SK-MEL-5 (cell line): ENCODE measurements around the gene NTM. TPM values are rescaled to one million over a fixed set of nuclear protein-coding genes. Genes with fewer than 3 reads are reported as not detected.

Experiments used
- DNase-seq: peaks from one replicate; pipeline ENCODE4 v3.0.0-alpha.2; 2016; ENCODE audit warnings: low read depth, low spot score
- in situ Hi-C: cut with HindIII; loops from 2 replicates; pipeline ENCODE4 v1.10.0; 2016; ENCODE audit warnings: low sequenced_read_pairs, high pct_unique_total_duplicates, low pct_unique_long_range_greater_than_20kb
- total RNA-seq: library from RNA; depleted of rRNA; stranded (reverse); fragments of >200 nt; shearing (Covaris generic); gene quantifications from 2 replicates; pipeline ENCODE4 v1.2.3, GENCODE V29; 2014

NTM gene
- total RNA-seq, 1 experiment from 2014 or later, result 0.95 TPM

DNA sequence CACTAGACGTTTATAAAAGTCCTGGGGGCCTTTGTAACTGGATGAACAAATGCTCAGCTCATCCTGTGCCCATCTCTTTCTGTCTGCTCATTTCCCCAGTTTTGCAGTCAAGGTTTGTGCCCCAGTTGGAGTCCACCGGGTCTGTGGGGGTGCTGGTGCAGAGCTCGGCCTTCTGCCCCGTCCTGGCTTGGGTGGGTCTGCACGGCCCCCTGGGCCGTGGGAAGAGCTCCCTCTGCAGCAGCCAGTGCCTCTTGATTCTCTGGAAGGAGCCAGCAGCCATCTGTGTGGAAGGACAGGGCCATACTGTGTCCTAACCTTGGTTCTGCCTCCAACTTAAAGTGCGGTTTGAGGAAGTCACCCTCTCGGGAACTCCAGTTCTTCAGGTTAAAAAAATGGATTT is 140.2 kb downstream of the NTM start:
- in situ Hi-C loops, result no loop called here
- no peak for DNase-seq

DNA sequence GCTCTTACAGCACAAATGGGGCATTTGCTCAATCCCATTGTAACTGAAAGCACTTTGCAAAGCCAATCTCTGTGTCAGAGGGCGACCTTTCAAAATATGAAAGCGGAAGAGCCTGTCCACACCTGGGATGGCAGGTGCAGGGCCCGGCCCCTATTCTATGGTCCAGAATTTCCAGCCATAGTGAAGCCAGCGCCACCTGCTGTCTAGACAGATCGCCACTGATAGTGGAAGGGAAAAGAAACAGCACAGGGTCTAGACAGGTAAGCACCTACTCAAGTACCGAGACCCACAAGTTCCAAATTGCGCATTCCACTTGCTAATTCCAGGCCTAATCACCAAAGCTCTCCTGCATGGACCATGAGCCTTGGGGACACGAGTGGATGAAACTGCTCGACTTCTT is 141.4 kb downstream of the NTM start:
- DNase-seq, result peak; percentile 52
- in situ Hi-C loops, result no loop called here

DNA sequence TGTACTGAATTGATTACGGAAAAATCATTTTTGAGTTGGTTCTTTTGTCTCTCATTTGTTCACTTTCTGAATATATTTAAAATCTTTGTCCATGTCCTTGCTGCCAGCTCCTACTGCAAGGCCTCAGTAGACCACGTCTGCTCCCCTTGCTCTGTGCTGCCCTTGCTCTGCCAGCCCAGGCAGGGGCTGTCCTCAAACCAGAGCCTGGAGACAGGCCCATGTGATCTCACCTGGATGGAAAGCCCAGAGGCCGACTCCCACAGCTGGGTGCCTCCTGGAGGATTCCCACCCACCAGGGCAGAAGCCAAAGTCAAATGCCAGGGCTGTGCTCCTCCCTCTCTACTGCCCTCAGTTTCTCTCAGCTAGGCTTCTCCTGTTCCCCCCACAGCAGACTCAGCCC is 141.8 kb downstream of the NTM start:
- DNase-seq, result no peak
- in situ Hi-C loops, result no loop called here

DNA sequence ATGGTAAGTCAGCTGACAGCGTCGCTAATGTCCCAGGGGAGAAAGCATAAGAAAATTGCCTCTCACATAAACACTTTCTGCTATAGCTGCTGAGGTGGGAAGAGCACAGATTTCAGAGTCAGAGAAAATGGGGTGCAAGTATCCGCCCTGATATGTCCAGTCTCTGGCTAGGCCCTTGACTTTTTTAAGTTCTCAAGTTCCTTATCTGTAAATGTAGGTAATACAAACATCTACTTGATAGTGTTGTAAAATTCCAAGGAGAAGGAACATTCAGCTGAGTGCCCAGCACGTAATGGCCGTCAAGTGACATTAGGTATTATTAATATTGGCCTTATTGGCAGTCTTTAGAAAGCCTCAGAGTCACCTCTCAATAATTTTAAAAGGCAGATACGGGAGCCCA is 143.6 kb downstream of the NTM start:
- in situ Hi-C loops, result no loop called here
- DNase-seq, result no peak

DNA sequence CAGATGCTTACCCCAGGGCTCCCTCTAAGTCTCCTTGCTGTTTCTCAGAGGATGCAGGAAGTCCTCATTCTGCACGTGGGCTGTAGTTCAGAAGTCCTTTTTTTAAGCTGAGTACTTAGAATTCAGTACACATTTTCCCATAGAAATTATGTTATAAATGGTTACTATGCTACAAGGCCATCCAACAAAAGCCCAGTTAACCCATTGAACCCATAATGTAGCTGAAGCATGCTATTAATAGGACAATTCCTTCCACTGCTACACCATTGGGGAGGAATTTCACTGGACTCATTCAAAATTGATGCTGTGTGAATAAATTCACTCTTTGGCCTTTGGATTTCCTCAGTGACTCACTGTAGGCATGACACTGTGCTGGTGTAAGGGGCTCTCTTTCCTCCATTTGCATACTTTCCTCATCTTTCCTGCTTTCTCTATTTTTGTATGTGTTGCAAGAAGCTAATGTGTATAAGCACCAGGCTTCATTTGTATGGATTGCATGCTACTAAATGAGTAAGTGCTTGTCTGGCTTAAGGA is 148.0 kb downstream of the NTM start:
- DNase-seq, result no peak
- in situ Hi-C loops, result no loop called here

DNA sequence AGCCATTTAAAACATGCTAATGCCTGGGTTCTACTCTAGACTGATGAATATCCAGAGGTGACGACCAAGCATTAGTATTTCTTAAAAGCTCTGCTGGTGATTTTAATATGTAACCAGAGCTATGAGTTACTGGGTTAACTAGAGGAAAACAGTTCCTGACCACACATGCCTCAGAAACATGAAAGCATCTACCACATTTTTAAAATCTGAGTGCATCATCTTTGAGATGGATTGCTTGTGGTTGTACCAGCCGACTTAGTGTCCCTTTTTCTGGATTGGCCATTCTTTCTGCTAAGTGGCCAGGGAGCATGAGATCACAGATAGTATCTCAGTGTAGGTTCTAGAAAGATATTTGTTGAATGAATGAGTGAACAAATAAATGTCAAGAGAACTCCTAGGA is 152.4 kb downstream of the NTM start:
- DNase-seq, result no peak
- in situ Hi-C loops, result no loop called here

DNA sequence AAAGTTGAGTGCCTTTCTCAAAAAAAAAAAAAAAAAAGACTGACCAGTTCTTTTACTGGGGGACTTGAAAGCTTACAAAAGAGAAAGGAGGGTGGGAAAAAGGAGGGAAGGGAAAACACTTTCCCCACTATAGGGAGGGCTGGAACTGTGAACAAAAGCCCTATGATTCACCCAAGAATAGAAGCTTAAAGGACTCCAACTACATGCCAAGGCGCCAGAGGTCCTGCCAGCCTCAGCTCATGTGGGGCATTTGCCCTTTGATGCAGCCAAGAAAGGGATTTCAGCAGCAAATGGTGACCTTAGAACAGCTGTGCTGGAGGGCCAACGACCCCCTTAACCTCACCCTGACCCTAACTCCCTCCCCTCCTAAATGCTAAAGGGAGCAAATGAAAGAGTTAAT is 160.0 kb downstream of the NTM start:
- no peak for DNase-seq
- in situ Hi-C loops, result no loop called here

DNA sequence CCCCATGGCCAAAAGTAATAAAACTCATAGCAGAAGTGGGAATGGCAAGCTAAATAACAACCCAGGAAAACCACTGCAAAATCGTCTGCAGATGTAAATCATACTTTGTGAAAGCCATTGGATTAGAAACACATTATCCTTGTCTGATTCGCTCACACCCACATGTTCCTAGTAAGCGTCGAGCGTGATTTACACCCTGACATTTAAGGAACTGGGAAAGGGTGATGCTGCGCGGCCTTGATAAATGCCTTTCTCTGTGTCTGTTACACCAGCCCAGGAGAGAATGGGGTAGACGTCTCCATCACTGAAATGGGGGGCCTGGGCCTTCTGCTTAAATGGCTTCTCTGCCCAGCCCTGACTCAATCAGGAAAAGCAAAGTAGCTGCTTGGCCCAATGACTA is 162.7 kb downstream of the NTM start:
- in situ Hi-C loops, result no loop called here
- no peak for DNase-seq

DNA sequence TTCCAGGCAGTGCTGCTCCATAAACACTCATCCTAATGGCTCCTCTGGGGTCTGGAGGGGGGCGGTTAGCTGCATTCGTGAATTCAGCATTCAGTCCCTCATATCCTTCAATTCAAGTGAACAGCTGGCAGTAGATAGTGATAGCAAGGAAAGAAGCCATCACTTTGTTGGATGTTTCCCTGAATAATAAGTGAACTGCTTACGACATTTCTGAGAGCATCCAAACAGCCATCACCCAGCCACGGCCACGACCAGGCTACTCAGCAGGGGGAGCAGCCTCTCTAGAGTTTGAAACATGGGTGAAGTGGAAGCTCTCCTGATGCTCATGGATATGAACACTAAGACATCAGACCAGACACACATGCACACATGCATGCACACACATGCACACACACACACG is 163.6 kb downstream of the NTM start:
- no peak for DNase-seq
- in situ Hi-C loops, result no loop called here

DNA sequence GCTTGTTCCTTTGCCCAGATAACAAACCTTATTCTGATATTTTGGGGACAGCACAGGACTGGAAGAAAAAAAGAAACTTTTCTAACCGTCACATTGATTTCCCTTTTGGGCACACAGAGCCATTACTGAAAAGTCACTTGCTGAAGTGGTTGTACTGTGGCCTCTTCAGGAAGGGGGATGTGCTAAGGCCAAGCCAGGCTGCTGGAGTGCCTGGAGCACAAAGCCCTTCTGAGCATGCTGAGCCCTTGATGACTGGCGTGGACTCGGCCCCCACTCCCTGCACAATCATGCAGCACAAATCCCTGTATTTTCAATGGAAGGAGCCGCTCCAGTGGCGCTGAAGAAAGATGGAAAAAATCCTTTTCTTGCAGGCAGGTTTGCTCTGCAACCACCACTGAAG is 164.2 kb downstream of the NTM start:
- no peak for DNase-seq
- in situ Hi-C loops, result no loop called here

DNA sequence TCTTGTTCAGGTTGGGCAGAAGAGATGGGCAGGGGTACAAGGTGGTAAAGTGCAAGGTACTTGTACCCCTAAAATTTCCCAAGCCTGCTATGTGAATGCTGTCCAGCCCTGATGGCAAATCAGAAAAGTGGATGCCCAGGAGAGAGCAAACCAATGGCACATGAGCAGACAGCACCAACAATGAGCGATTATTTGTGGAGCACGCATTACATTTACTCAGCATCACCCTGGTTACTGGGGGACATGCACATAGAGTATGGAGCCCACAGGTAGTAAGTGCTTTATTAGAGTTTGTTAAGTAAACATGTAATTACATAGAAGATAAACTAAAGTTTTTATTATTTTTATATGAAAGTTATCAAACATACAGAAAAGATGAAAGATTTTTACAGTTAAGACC is 165.7 kb downstream of the NTM start:
- no peak for DNase-seq

DNA sequence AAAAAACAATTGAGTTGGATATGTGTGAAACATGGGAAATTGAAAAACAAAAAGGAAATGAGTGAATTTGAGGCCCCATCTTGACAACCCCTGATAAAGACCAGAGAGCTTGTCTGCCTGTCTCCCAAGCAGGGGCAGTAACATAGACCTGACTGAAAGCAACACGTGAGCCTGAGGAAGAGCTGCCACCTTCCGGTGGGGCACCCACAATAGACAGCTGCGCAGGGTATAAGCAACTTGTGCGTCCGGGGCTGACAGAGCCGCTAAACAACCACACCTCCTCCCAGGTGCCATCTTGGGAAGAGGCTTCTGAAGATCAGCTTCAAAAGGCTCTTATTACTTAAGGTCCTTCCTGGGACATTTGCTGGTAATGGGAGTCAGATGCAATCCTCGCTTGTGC is 166.8 kb downstream of the NTM start:
- no peak for DNase-seq
- in situ Hi-C loops, result no loop called here

More for the DNA sequence above, 165.7 kb downstream of the NTM start:
- in situ Hi-C loops, result no loop called here

DNA sequence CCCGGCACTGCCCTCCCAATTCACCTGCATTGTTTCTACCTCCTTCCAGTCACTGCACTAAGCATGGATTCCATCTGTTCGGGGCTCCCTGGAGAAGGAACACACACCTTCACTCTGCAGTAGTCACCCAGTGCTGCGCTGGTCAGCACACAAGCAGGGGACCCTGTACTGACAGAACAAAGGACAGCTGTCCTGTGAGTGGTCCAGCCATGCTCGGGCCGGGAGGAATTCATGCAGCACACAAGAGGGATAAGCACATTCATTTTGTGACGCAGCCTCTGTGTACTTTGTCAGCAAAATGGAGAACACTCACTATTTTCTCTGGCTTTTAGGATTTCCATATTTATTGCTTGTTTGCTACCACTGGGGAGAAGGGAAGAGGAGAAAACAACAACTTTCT is 167.3 kb downstream of the NTM start:
- no peak for DNase-seq
- in situ Hi-C loops, result no loop called here

DNA sequence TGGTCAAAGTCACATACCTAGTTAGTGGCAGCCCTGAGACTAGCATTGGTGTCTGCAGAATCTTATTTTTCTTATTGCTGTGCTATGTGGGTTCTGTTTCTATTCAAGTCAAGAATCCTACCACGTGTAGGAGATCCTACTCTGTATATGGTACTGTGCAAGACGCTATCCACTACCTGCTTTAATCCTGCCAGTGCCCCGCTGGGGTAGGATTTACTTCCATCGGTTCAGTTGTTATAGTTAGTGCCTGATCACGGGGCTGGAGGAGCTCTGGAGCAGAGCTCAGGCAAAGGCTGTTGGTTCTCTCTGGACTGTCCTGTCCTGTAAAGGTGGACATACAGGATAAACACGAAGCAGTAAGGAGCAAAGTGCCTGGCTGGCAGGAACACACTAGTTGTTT is 167.9 kb downstream of the NTM start:
- in situ Hi-C loops, result no loop called here
- DNase-seq, result no peak

DNA sequence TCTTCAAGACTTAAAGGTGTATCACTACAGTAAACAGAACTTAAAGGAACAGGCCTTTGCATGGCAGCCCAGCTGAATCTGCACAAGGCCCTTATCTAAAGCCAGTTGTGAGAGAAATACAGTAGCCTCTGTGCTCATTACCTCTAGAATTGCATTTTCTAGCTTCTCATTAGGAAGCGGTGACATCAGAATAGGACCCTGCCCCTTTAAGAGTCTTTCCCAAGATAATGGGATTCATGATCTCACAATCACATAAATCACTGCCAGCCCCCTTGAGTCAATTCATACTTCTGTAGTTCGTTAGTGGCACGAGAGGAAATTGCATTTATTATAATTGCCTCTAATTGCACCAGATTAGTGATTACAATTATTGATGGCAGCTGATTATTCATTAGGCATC is 170.3 kb downstream of the NTM start:
- no peak for DNase-seq
- in situ Hi-C loops, result no loop called here

DNA sequence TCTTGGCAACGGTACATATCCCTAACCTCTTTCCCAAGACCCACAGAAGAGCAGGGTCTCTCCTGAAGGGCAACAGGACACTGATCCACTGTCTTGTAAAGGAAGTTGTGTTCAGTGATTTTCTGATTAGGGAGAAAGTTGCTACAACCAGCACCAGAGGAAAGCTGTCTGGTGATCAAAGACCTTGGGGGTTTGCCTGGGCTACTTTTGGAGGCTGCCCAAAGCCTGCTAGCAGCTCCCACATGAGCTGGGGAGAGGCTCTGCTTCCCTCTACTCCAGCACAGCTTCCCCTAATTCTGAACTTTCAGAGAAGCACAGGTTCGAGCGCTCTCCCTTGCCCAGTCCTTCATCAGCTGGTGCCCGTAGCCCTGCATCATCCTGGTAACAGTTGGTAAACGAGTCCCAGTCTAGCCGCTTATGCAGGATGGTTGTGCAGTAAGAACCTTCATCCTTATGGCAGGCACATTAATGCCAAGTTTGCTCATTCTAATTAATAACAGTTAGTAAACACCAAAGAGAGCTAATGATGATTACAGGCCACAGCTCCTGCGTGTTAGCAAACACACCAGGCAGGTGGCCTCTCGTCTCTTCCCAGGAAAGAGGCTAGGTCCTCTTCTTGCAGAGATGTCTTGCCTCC is 173.1 kb downstream of the NTM start:
- no peak for DNase-seq
- in situ Hi-C loops, result no loop called here

DNA sequence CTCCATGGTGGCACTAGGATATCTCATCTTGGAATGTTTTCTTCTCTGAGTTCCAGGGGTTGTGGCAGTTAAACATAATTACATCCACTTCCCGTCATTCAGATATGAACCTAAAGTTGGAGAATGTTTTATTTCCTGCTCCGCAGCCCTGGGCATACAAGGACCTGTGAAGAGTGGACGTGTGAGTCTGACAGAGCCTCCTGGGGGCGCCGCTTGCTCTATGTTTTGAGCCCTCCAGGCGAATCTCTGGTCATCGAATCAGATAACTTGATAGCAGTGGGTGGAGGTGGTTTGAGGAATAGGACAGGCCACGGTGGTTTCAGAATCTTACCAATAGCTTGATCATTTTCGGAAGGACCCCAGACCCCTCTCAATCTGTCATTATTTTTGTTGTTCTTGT is 174.2 kb downstream of the NTM start:
- peak; percentile 15 for DNase-seq
- in situ Hi-C loops, result no loop called here

DNA sequence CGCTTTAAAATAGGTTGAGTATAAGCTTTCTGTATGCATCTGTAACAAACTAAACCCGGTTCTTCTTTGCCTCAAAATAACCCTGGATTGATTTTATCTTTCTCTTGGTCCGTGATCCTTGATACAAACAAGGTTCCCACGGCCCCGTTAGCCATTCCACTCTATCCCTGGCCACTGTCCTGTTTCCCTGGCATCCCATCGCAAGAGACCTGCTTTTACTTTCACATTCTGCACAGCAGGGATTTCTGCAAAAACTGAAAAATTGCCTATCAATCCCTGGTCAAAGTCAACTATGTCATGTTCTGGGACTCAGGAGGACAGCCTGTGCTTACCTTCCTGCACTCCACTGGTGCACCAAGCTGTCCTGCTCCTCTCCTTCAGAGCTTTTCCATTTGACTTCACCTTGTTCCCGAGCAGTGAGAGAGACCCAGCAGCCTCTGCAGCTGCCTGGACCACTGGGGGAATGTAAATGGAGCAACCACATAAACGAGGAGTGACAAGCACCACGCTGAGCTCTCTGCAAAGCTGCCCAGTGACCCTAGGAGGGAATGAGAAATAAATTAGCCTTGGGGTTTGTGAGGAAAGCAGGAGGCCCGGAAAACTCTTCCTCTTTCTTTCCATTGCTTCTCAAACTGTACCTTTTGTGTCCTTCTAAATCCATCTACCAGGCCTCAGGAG is 175.9 kb downstream of the NTM start:
- in situ Hi-C loops, result no loop called here
- DNase-seq, result no peak

DNA sequence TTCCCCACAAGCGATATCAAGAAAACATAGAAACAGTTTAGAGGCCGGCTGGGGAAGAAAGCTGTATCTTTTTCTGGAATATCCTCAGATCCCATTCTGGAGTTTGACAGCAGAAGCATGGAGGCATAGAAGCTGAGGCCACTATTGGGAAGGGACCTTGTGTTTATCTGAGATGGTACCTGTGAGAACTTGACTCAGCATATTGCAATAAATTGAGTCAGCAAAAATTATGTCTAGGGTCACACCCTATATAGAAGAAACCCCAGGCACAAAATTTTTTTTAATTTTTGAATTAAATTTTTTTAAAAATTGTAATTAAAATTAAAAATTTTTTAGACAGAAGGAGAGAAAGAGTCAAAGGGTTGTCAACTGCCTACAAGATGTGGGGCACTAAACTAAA is 178.7 kb downstream of the NTM start:
- in situ Hi-C loops, result no loop called here
- no peak for DNase-seq
